ENCODE measurements around the gene KRT74.

KRT74 gene

DNA sequence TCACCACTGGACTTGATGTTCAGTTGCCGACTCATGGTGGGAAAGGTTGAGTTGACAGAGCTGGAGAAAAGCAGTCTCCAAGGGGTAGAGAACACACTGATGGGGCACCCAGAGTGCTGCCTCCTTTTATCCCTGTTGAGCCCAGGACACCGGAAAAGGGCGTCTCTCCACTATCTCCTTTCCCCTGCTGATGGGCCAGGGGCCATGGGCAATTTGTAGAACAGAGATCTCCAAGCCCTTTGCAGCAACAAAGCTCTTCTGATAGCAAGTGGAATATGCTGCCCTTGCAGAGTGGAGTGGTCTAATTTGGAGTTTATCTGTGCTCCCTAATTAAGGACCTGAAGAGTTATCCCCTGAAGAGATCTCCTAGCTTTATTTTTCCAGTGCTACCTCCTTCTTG is at the start of gene KRT74:
TSS of gene KRT74 (minus strand) at position 101 of the 400 bp plus-strand sequence. CDS start at position 35, 66 bp downstream.
- no peak for DNase-seq

DNA sequence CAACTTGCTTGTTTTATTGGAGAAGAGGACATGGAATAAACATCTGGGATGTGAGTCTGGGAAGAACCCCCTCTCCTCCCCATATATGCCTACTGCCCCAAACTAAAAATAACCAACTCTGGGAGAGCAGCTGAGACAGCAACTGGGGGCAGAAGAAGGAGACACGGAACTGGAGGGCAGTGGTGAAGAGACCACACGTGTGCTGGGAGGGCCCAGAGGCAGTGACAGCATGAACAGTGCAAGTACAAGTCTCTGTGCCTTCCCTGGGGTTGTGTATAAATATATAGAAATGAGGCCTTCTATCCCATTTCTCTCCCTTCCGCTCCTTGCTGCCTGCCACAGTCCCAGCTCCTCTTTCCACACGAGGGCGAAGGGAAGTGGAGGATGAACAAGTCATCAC is 48.7 kb upstream of the KRT74 start:
- no peak for DNase-seq

DNA sequence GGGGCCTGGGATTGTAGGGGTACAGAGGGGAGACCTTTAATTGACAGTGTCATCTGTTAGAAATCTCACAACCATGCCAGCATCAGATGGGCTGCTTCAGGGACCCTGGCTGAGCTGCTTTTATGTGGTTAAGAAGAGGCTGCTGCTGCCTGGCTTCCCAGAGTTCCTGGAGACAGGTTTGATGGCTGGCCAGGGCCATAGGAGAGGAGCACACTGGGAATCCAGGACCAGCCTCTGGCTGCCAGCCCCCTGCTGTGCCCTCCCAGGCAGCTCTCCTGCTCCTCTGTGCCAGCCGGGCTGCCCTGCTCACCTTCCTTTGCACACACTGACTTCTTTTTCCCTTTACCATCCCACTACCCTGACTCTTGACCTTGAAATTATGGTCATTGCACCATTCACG is 45.2 kb upstream of the KRT74 start:
- DNase-seq = no peak

DNA sequence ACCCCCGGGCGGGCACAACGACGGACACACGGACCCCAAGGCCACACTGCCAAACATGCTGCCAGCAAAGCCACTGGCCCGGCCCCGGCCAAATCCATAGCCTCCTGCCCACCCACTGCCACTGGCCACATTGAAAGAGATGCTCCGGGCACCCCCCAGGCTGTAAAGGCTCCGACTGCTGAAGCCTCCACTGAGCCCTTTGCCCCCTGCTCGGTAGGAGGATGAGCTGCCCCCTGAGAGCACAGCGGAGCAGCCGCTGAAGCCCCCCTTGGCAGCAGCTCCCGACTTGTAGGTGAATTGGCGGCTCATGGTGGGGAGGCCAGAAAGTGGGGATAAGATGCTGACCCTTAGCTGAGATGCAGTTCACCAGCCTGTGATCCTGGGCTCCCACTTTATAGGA is 44.6 kb upstream of the KRT74 start, which contains the start of gene KRT73:
TSS of gene KRT73 (minus strand) at position 344 of the 400 bp plus-strand sequence. CDS start at position 309, 35 bp downstream.
- DNase-seq = no peak

GRCh38 chr12:52617403-52617785 is 43.8 kb upstream of the KRT74 start:
- no peak for DNase-seq

DNA sequence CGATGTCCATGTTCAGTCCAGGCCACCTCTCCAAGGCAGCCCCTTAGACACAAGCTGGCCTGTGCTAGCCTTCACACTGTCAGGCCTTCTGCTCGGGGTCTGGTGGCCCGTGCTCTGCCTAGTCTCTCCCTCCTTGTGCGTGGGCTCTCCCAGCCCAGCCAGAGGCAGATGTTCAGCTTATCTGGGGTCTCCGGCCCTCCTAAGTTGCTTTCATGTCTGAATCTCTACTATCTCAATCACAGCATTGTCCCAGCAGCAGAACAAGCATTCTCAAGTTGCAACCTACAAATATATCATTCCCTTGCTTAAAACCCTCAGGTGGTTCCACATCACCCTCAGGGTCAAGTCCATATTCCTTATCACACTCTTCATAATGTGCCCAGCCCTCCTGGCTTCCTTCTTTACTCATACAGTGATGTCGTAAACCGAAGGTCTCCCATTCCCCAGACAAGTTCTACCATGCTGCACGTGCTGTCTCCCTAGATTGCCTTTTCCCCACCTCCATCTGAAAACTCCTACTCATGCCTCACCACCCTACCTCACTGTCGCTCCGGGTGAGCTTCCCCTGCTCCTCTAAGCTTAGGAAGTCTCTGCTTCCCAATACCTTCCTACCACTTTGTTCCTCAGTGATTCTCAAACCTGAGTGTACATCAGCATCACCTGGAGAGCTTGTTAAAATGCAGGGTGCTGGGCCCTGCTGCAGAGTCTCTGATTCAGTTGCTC is 43.2 kb upstream of the KRT74 start:
- no peak for DNase-seq

- DNase-seq = peak; percentile 54
These were observed 42.3 kb upstream of the KRT74 start for GRCh38 chr12:52615912-52616311.

GRCh38 chr12:52615208-52615868 is 41.7 kb upstream of the KRT74 start:
- DNase-seq = peak; percentile 63

DNA sequence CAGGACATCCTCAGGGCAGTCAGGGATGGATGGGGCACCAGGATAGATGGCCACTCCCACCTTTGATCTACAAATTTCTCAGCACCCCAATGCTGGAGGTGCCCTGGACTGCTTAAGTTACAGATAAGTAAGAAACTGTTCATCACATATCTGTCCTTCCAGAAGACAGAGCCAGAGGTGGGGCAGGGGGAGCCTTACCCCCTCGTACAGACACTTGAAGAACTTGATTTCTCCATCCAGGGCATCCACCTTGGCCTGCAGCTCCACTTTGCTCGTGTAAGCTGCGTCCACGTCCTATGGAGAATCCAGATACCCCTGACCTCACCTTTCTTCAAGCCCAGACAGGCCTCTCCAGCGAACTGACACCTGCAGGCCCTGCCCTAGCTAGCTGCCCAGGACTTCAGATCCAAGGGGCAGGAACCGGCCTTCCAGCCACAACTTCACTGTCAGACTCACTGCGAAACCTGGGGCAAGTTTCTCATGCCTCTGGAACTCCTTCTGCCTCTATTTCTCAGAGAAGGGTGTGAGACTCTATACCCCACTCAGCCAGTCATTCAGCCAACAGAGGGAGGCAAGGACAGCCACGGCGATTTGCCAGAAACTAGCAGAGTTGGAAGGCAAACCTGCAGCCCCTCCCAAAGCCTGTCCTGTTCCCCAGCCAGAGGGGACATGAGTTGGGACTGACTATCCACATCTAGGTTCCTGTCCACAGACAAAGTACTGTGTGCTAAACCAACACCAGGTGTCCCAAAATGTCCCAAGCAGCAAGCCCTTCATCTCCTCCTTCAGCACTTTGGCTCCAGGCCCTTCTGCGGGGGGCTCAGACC is 41.0 kb upstream of the KRT74 start:
- DNase-seq = peak; percentile 54

DNA sequence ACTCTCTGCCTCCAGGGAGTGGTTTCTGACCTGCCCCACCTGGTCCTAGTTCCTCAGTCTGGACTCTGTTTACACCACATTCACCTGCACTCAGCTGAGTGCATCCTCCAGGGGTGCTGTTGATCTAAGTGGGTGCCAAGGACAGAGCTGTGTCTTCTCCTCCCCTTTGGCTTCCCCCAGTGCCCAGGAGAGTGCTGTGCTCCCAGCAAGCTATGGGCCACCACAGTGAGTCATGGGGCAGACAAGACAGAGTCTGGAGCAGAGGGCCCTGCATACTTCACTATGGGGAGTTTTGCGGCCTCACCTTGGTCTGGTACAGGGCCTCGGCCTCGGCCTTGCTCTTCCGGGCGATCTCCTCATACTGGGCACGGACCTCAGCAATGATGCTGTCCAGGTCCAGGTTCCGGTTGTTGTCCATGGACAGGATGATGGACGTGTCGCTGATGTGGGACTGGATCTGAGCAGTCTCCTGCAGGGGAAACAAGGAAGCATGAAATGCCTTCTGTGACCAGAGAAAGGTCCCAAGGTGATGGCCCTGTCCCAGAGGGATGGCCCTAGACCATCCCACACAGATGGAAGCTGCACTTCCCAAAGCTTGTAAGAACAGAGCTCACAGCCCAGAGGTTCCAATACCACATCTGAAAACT is 39.9 kb upstream of the KRT74 start:
- peak; percentile 52 for DNase-seq

- DNase-seq = no peak
These were observed 39.1 kb upstream of the KRT74 start for GRCh38 chr12:52612431-52613383.

DNA sequence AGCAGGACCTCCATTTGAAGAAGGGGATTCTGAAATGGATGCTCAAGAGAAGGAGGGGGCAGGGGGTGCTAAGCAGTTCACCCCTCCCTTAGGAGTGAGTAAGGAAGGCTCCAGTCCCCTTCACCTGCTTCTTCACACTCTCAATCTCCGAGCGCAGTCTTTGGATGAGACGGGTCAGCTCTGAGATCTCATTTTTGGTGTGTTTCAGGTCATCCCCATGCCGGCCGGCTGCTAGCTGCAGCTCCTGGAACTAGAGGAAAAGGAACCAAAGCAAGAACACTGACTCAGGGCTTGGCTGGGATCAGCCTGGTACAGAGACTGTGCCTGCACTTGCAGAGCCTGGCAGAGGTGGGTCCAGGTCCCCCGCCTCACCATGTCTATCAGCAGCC is 37.4 kb upstream of the KRT74 start:
- DNase-seq = no peak

GRCh38 chr12:52608826-52609630 is 35.4 kb upstream of the KRT74 start:
- peak; percentile 48 for DNase-seq

GRCh38 chr12:52608161-52608560 is 34.5 kb upstream of the KRT74 start:
- peak; percentile 43 for DNase-seq

DNA sequence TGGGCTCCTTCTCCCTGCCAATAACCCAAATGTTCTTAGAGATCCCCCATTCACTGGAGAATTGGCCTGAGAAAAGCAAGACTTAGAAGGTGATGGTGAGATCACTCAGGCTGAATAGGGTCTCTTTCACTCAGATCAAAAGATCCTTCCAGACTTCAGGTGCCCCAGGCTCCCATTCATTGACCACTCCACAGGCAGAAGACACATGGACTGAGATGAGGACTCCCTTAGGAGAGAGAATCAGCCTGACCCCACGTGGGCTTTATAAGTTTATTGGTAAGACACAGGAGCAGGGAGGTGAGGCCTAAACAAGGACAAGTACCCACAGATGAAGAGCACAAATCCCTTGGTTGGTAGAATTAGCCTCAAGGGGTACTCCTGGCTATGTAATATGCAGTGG is 33.7 kb upstream of the KRT74 start:
- no peak for DNase-seq

GRCh38 chr12:52606581-52607218 is 33.1 kb upstream of the KRT74 start:
- peak; percentile 35 for DNase-seq

GRCh38 chr12:52606096-52606495 is 32.5 kb upstream of the KRT74 start:
- no peak for DNase-seq

- peak; percentile 29 for DNase-seq
These were observed 31.9 kb upstream of the KRT74 start for GRCh38 chr12:52605542-52605941.

DNA sequence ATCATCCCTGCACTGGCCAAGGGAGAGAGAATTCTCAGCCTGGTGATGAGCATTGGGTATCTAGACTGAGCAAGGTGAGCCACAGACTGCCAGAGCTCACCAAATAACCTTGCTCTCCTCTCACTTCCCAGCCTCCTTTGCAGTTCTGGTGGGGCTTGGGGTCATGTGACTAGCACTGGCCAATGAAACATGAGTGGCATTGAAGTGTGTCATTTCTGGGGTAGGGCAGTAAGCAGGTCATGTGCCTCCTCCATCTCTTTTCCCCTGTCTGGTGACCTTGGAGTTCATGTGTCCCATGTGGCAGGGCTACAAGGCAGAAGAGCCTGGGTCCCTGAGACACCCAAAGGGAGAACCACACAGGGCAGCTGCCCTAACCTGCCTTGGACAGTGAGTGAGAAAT is 31.2 kb upstream of the KRT74 start:
- peak; percentile 48 for DNase-seq

DNA sequence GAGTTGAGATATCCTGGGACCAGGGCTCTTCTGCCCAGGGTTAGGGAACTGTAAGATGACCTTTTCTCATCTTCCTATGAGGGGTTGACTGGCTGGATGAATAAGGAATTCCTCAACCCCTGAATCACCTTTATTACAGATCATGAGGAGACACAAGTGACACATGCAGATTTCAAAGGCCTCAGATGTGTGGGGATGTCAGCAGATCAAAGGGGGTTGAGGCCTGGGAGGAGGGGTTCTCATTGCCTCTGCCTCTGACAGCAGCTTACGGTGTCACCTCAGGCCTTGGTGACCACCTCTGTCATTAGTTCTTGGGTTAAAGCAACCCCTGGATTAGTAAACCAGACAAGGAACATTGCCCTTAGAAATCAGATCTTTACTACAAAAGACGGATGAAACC is 29.7 kb upstream of the KRT74 start:
- peak; percentile 46 for DNase-seq

All from activated CD8-positive, alpha-beta memory T cell treated with anti-CD3 and anti-CD28 coated beads, Interleukin-2, amount 50 U/mL, for 48 hours (primary cell).